HS-27A (cell line): ENCODE measurements around the gene GCLM.
"Not testable (repeated sequence)": the region's sequence is repeated elsewhere in the genome, so short reads cannot be mapped to it uniquely, and the experiment has no call there.

Source experiments
- DNase-seq: peaks from one replicate; pipeline ENCODE4 v3.0.0-alpha.2; 2012; ENCODE audit warnings: low read depth, missing footprints

The GCLM gene

GRCh38 chr1:93888900-93889299 is 20.3 kb downstream of the GCLM start:
- DNase-seq = no peak

- DNase-seq = no peak
Observed at GRCh38 chr1:93882269-93882668, 27.0 kb downstream of the GCLM start.

DNA sequence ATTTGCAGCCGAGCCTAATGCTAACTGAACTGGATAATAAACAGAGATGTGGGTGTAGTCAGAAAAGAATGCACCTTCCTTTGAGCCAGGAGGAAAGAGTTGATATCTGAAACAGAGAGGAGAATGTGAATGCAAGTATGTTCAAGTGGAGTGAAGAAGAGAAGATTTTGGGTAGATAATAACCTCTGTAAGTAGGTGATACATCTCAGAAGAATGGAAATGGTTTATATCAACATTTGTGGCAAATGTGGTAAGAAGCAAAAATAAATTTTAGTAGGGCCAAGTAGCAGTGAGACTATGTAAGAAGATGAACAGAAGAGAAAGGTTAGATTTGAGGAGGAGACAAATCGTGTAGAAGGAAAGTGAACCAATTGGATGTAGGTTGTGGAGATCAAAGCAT is 28.5 kb downstream of the GCLM start:
- DNase-seq = no peak

- peak; percentile 82 for DNase-seq
Observed at GRCh38 chr1:93878889-93879586, 30.2 kb downstream of the GCLM start, which contains the start of gene DNTTIP2. TSS of gene DNTTIP2 (minus strand) at chr1:93879206. CDS start at chr1:93879148, 58 bp downstream.

DNA sequence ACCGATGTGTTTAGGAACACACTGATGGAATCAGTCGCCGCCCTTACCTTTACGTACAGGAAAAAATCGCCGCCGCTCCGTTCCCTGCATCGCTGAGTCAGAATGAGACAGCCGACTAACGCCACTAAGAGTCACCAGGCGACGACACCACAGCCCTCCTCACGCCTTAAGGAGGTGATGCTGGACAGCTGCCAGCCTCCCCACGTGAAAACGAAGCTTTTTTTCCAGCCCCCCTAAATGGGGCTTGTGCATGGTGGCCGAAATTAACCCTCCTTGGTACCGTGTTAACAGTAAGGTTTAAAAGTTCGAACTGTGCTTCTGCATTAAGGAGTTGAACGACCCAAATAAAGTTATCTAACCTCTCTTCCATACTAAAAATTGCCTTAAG is 30.7 kb downstream of the GCLM start:
- DNase-seq = peak; percentile 5

GRCh38 chr1:93877529-93877928 is 31.7 kb downstream of the GCLM start:
- DNase-seq = no peak

- DNase-seq = no peak
Observed at GRCh38 chr1:93876244-93876643, 33.0 kb downstream of the GCLM start.

DNA sequence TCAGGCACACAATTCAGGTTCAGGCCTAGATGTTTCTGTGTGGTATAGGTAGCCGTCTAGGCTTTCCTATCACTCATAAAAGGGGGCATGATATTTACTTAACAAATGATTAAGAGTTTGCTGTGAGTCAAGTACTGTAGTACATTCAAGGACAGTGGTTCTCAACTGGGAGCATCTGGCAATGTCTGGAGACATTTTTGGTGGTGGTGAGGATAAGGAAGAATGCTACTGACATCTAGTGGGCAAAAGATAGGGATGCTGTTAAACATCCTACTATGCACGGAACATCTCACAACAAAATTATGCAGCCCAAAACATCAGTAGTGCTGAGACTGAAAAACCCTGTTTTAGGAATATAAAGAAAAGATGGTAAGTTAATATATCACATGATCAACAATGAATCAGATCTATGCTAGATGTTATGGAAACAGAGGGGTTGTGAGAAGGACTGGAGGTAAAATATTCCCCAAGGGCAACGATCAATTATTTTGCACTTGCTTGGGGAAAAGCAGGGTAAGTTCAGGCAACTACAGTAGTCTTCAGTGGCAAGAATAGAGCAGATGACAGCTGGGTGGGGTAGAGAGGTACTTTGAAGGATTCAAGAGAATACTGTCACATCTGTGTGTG is 35.1 kb downstream of the GCLM start:
- DNase-seq = peak; percentile 8

- no peak for DNase-seq
Observed at GRCh38 chr1:93871366-93871765, 37.9 kb downstream of the GCLM start.

DNA sequence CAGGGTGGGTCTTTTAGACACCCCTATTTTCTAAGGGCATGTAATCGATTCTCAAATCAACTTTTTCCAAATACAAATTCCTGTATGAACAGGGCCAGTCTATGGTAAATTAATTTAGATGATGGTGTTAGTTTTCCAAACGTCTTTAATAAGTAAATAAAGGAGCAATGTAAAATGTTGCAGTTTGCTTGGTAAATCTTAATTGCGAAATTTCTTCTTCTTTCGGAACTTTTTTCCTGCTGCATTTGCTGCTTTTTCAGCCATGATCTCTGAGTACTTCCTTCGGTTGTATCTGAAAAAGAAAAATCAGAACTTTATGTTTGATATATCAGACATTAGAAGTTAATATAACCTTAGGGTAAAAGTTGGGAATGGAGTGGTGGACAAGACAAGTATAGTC is 39.6 kb downstream of the GCLM start:
- no peak for DNase-seq

DNA sequence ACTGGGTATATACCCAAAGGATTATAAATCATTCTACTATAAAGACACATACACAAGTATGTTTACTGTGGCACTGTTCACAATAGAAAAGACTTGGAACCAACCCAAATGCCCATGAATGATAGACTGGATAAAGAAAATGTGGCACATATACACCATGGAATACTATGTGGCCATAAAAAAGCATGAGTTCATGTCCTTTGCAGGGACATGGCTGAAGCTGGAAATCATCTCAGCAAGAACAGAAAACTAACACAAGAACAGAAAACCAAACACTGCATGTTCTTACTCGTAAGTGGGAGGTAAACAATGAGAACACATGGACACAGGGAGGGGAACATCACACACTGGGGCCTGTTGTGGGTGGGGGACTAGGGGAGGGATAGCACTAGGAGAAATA is 40.7 kb downstream of the GCLM start:
- DNase-seq = not testable (repeated sequence)

- no peak for DNase-seq
Observed at GRCh38 chr1:93865253-93865652, 44.0 kb downstream of the GCLM start.

DNA sequence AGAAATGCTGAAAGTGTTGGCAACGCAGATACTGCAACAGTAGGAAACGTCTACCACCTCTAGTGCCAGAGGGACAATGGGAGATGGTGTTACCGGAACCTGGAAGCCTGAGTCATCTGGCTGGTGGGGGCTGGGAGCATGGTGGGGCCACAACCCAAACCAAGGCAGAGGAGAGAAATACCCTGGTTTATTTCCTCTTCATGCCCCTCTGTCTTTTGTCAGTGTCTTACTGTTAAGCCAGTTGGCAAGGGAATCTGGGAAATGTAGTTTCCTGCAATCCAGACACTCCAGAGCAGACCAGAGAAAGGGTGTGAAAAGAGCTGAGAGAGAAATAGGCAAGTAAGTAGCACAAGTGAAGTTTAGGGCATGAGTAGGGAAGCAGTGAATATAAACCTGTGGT is 45.1 kb downstream of the GCLM start:
- no peak for DNase-seq

DNA sequence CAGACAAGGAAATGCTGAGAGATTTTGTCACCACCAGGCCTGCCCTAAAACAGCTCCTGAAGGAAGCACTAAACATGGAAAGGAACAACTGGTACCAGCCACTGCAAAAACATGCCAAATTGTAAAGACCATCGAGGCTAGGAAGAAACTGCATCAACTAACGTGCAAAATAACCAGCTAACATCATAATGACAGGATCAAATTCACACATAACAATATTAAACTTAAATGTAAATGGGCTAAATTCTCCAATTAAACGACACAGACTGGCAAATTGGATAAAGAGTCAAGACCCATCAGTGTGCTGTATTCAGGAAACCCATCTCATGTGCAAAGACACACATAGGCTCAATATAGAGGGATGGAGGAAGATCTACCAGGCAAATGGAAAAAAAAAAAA is 51.6 kb downstream of the GCLM start:
- DNase-seq = not testable (repeated sequence)

- DNase-seq = not testable (repeated sequence)
Observed at GRCh38 chr1:93855983-93856382, 53.2 kb downstream of the GCLM start.

DNA sequence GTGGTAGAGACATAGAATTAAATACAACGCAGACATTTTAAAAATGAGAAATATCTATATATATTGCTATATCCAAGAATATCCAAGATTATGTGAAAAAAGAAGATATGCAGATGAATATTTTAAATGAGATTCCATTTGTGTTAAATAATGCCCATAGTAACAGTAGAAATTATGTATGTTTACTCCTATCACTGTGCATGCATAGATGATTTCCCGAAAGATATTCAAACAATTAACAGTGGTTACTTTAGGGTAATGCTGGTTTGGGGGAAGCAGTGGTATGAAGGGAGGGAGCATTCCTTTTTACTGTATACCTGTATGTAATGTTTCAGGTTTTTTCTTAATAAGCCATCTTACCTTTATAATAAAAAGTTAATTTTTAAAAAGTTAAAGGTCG is 55.3 kb downstream of the GCLM start:
- DNase-seq = no peak

GRCh38 chr1:93851878-93852277 is 57.4 kb downstream of the GCLM start:
- no peak for DNase-seq

GRCh38 chr1:93851327-93851712 is 57.9 kb downstream of the GCLM start:
- DNase-seq = no peak

- not testable (repeated sequence) for DNase-seq
Observed at GRCh38 chr1:93850687-93851326, 58.4 kb downstream of the GCLM start.

GRCh38 chr1:93848350-93848883 is 60.8 kb downstream of the GCLM start:
- no peak for DNase-seq

- DNase-seq = peak; percentile 63
Observed at GRCh38 chr1:93847811-93848288, 61.4 kb downstream of the GCLM start.

- DNase-seq = peak; percentile 90
Observed at GRCh38 chr1:93846992-93847810, 62.0 kb downstream of the GCLM start.
